Glomerular visceral epithelial cell (primary cell): ENCODE measurements around the gene PRKAR2B.

Experiments
- DNase-seq: peaks from one replicate; pipeline ENCODE4 v3.0.0-alpha.2; 2016; ENCODE audit errors: extremely low spot score

Gene PRKAR2B

DNA sequence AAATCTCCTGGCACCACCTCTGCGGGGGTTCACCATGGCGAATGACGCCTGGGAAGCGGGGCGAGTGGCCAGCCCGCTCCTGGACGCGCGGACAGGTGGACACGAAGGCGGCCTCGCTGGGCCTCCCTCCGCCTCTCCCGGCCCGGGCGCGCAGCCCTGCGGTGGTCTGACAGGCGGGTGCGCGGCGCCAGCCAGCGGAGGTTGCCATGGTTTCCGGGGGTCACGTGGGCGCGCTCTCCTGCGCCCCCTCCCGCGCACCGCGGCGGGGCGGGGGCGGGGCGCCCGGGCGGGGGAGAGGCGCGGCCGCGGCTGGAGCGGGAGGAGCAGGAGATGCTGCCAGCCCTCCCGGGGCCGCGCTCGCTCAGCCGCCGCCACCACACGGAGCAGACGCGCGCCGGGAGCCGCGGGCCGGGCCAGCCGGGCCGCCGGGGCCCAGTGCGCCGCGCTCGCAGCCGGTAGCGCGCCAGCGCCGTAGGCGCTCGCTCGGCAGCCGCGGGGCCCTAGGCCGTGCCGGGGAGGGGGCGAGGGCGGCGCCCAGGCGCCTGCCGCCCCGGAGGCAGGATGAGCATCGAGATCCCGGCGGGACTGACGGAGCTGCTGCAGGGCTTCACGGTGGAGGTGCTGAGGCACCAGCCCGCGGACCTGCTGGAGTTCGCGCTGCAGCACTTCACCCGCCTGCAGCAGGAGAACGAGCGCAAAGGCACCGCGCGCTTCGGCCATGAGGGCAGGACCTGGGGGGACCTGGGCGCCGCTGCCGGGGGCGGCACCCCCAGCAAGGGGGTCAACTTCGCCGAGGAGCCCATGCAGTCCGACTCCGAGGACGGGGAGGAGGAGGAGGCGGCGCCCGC is at the start of gene PRKAR2B:
Gene PRKAR2B (plus strand): TSS at position 359 of the 848 bp plus-strand sequence. CDS start 203 bp downstream, at position 562.
- DNase-seq, result peak; percentile 80

DNA sequence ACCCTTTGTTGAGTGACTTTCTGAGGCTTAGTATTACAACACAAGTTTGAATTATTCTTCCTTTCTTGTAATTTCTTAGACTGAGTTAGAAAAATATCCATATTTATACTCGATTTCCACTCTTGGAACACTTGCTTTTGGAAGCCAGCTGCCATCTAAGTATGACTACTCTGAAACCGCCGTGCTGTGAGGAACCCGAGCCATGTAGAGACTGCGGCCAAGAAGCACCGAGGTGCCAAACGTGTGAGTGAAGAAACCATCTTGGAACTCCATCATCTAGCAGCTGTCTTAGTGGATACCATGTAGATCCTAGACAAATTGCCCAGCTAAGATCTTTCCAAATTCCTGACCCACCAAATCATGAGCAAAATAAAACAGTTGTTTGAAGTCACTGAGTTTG is 49.7 kb upstream of the PRKAR2B start:
- DNase-seq, result no peak

DNA sequence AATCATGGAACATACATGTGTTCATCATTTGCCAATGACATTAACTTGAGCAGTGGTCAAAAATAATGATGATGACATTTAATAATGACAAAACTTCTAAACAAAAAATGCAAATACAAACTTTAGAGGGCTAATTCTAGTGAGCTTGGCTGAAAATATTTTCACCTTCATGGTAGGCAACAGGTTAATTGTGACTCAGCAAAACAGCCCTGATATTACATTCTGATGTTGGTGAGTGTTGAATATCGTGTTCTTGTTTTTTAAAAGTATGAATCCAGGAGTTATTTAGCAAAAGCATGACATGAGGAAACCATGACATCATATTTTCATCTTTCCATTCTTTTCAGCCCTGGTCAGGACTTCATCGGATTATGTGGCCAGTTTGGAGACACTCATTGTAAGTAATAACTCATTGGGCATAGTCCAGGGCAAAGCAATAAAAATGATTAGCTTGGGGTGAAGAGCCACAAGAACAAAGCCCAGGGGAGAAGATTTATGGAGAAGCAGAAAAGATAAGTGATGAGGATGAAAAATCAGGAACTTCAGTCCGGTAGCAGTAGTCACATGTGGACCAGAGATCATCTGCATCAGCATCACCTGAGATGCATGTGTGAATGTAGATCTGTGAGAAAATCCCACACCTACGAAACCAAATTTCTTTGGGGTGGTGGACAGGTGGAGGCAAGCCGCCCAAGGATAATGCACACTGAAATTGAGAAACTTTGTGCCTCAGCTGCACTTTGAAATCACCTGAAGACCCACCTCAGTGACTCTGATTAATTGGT is 46.8 kb upstream of the PRKAR2B start:
- no peak for DNase-seq

DNA sequence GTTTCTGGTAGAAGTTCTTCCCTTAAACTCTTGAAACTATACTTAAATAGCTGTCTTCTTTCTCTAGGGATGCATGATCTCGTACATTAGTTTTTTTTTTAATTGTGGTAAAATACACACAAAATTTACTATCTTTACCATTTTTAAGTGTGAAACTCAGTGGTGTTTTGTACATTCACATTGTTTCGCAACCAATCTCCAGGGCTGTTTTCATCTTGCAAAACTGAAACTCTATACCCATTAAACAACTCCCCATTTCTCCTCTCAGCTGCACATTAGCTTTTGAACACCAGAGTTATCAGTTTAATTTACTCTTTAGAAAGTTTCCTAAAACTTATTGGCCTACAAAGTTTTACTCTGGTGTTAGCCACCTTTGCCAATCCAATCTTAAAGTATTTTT is 45.5 kb upstream of the PRKAR2B start:
- DNase-seq, result no peak

DNA sequence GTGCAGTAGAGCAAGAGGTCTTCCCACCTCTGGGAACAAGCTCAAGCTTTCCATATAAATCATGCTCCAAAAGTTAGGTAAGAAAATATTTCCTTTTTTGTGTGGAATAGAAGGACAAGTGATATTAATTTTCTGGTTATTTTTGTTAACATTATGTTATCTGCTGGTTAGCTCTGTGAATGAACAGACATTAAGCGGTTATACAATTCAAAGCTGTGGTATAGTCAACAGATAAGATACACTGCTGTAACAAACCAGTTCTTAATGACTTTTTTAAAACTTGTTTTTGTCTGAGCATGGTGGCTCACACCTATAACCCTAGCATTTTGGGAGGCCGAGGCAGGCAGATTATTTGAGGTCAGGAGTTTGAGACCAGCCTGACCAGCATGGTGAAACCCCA is 43.0 kb upstream of the PRKAR2B start:
- no peak for DNase-seq

DNA sequence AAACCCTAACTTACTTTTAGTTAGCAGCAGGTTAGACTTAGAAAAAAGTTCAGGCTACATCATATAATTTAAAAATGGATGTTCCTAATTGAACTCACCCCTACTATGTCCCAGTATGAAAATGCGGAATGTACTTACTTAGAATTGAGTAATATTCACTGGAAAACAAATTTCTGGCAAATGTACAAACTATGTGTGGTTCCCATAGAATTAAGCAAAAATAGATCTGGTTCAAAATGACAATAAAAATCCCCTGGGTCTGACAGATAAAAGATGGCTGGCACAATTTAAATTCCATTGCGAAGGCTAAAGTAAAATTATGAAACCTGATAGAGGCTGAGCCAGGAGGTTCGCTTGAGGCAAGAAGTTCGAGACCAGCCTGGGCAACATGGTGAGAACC is 42.4 kb upstream of the PRKAR2B start:
- DNase-seq, result no peak

DNA sequence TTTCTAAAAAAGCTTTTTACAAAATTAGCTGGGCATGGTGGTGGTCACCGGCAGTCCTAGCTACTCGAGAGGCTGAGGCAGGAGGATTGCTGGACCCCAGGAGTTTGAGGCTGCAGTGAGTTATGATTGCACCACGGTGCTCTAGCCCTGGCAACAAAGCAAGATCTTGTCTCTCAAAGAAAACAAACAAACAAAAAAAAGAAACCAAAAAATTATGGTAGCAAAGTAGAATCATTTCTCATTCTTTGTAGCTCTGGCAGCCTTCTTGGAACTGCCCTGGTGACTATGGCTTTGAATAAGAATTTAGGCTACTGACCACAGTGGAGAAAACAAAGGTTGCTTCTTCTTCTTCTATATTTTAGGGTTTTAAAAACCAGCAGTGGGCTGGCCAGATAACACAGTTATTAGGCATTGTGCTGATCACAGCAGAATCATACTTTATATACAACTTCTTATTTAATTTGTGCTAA is 41.9 kb upstream of the PRKAR2B start:
- no peak for DNase-seq

DNA sequence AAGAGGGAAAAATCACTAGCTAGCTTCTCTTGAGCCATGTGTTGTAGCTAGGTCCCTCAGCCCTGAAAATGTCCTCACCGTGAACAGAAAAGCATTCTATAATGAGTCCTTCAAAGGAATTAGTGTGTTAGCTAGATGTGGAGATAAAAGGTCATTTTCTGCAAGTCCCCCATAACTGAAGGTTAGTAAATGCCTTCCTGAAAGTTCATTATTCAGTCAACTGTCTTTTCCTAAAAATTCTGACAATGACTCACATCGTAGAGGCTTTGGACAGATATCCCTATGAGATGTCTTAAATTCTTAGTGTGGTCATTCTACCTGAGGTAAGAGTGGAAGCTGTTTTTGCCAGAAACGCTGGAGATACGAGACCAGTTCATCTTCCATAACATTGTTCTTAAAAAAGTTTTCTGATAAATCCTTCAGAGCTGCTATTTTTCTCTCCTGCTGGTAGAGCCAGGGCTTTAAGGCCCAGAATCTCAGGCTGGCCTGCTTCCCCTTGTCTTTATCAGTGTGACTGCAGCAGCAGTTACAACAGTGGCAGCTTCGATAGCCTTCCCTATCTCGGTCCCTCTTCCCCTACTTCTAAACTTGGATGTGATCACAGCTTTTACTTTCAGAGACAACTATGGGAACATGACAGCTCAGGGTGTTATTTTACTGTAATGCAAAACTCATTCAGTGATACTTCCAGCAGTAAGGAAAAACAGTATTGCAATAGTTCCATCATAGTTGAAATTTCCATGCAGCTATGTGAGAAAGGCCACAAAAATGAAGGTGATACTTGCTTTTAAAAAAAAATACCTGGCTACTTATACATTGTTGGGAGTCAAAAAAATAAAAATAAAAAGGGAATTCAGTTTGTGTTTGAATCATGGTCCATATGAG is 37.3 kb upstream of the PRKAR2B start:
- DNase-seq, result no peak

DNA sequence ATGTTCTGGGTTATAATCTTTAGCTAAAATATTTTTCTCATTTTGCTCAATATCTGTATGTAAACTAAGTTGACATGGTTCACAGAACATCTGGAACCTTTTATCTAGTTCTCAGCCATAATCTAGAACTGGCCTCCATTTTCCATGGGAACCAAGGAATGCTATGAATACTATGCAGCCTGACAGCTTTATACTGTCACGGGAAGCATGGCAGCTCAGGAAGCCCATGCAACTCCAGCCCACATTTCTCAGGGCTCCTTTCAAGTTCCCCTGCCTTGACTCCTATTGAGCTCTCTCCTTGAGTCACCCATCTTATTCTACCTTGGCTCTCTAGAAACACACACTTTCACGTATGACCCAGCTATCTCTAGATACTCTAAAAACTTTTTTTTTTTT is 36.6 kb upstream of the PRKAR2B start:
- no peak for DNase-seq

DNA sequence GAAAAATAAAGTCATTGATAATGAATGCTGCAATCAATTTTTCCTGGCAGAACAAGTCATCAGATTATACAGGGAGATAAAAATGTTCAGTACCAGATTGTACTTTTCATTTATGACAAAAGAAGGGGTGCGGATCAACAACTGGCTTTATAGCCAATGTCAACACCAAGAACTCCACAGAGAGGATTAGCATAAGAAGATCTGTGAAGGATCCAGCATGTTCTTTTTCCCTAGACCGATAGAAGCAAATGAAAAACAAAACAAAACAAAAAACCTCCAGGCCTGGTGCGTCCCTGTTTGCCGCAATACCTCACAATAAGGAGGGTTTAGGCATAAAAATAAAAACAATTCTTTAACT is 34.7 kb upstream of the PRKAR2B start:
- DNase-seq, result no peak

DNA sequence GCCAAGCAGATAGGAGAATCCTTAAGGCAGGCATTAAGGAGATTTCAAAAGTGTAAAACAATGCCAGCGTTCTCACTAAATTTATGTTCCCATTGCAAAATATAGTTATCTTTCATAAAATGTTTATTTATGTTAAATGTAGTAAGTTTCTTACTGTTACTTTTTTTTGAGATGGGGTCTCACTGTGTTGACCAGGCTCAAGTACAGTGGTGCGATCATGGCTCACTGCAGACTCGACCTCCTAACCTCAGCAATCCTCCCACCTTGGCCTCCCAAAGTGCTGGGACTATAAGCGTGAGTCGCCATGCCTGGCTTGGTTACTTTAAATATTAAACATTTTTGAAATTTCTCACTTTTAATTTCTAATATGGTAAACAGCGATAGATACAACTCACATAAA is 31.8 kb upstream of the PRKAR2B start:
- no peak for DNase-seq

DNA sequence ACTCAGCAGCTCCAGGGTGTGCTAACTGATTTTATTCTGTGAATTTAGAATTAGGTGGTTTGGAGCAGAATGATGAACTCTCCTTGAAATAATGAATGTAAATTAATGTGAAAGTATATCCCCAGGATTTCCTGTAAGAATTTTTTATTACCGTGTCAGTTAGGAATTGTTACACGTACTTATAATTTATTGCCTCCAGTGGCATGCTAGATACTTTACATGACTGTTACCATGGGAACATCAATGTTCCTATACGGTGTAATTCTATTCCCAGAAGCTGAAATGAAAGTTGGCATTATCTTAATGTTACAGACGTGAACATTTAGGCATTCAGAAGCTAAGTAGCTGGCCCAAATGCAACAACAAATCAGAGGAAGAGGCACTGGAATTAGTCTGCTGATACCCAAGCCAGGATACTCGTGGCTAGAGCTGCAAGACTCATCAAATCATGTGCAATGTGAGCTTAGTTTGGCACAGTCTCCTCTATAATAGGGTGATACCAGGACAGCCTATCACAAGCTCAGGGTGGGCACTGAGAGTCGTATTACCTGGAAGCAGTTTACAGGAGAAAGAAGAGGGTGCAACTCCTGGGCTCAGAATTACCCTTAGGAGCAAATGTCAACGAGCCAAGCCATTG is 30.0 kb upstream of the PRKAR2B start:
- no peak for DNase-seq

DNA sequence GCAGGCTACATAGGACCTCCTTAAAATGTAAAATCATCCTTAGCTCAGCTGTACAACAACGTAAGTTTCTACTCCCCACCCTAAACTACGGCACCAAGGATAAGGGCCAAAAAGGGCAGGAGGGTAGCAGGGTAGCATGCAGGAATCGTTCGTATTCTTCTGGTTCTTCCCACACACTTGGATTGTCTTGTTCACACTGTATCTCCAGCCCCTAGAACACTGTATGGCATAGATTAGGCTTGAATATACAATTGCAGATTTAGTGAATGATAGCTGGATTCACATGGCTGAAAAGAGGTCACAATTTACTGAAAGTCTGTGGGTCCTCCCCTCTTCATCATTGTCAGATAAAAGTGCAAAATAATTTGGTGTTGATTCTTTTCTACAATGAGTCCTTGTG is 28.2 kb upstream of the PRKAR2B start:
- DNase-seq, result no peak

DNA sequence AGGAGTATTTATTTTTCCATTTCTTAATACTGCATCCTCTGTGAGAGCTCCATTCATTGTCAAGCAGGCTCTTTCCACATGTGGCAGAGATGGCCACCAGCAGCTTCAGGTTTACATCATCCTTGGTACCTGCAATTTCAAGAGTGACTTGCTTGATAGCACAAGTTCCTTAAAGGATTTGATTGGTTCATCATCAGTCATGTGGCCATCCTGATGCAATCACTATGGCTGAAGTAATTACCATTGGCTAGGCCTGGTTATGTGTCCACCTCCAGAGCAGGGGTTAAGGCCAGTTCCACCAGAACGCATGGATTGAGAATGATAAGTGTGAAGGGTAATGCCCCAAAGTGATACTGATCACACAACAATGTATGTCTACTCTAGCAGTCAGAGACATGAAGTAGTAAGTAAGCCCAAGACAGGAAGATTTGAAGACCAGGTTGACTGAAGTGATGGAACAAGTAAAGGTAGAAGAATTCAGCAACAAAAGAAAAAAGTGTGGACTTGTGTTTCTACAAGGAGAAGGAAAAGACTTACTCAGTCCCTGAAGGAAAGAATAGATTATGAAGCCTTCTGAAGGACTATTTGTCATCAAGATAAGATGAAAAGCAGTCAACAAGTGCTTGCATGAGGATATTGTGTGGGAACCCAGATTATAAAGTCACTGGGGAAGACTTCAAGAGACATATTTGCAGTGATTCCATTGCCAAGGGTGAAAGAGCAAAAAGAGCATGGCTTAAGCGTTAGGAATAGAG is 26.4 kb upstream of the PRKAR2B start:
- no peak for DNase-seq

DNA sequence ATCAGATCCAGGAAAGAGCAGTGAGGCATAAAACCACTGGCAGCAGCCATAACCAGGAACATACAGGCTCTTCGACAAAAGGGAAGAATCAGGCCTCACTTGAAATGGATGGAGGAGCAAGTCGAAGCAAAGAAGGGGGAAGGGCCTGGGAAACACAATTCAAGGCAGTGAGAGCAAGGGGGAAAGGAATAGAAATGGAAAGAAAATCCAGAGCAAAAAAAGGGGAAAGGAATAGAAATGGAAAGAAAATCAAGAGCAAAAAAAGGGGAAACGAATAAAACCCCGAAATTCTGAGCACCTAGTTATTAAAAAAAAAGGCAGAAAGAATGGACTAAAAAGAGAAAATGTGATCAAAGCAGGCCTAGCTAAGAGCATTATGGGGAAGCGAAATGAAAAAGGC is 24.1 kb upstream of the PRKAR2B start:
- no peak for DNase-seq

DNA sequence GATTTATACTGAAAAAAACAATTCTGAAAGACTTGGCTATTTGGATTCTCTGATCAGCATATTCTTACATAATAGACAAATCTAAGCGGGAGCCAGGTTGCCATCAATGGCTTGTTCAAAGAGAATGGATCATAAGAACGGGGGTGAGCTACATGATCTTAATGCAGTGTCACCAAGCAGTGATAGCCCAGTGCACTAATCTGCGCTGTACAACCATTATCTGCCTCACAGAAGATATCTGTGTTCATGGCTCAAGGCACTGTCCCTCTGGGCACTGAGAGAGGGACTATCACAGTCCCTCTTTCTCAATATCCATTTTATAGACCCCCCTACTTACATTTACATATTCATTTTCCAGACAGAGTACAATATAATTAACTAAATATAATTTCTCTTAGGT is 22.9 kb upstream of the PRKAR2B start:
- no peak for DNase-seq

DNA sequence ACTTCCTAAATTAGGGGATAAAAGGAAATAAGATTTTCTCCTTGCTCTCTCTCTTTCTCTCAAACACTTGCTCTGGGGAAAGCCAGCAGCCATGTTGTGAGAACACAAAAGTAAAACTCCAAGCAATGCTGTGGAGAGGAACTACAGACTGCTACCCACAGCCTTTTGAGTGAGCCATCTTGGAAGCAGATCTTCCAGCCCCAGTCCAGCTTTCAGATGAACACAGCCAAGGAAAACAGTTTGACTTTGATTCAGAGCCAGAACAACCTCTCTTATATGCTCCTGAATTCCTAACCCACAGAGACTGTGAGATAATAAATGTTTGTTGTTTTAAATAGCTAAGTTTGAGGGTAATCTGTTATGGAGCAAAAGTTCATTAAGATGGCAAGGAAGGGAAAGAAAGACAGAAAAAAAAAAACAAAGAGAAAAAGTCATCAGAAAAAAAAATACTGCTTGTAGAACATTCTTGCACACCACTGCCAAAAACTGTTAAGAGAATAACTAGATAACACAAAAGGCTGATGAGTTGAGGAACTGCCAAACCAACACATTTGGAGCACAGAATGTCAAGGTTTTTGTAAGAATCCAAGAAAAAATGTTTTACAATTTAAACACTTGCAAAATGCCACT is 20.9 kb upstream of the PRKAR2B start:
- no peak for DNase-seq

DNA sequence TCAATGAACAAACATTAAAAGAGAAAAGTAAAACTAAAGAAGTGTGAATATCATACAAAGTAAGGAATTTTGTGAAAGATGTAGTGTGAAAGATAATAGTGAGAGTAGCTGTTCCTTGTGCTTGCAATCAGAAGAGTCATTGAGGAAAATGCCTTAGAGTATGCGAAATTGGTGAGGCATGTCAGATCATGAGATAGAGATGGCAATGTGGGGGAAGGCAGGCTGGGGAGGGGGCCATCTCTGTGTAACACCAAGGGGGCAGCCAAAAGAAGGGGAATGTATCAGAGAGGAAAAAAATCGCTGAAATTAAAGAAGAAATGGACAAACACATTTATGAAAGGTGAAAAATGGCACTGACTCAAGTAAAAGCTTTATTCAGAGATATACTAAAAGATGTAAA is 19.6 kb upstream of the PRKAR2B start:
- no peak for DNase-seq

DNA sequence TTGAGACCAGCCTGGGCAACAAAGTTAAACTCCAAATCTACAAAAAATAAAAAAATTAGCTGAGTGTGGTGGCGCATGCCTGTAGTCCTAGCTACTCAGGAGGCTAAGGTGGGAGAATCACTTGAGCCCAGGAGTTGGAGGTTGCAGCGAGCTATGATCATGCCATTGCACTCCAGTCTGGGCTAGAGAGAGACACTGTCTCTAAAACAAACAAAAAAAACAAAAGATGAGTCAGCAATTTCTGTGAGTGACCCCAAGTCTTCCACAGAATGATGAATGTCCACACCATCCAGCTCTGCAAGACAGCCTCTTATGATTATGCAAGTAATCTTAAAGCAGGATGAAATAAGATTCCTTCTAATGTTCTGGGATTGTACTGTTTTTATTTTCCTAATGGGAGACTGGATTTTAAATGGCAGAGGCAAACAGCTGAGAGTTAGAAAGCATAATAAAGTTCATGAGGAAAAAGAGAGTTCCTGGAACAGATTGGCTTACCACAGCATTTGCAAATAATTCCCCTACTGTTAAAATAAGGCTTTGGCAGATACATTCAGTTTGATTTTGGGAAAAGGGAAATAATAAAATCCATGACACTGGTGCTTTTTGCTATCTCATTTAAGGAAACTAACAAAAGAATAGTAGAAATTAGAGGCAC is 18.9 kb upstream of the PRKAR2B start:
- no peak for DNase-seq

DNA sequence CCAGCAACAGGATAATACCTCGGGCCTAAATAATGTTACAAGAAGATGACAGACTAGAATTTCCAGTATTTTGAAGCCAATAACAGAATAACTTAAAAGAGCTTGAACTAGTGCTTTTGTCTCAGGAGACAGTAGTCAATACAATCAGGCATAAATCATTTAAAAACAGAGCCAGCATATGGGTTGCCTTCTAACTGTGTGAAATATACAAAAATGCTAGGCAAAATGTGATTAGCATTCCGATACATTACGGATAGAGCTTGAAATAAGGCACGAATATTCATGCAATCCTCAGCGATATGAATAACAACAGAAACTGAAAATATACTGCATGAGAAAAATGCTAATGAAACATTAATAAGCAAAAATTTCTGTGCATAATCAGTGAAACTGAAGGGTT is 18.3 kb upstream of the PRKAR2B start:
- no peak for DNase-seq
